Dermis blood vessel endothelial cell (primary cell): ENCODE measurements around the gene RNF182. TPM values are rescaled to one million over a fixed set of nuclear protein-coding genes. Genes with fewer than 3 reads are reported as not detected.
A peak's percentile ranks its signal among the peaks of the same experiment; 100 is the strongest.
"Not testable (repeated sequence)": the region's sequence is repeated elsewhere in the genome, so short reads cannot be mapped to it uniquely, and the experiment has no call there.

Source experiments
- DNase-seq: peaks from one replicate; pipeline ENCODE4 v3.0.0; 2010
- total RNA-seq: library from RNA; depleted of rRNA; stranded (reverse); fragments of >200 nt; gene quantifications from 2 replicates; pipeline ENCODE4 v1.2.3, GENCODE V29; 2014

The RNF182 gene
- total RNA-seq, 1 donor from 2014 or later, result 0.85 TPM

GRCh38 chr6:14002176-14002947 is 77.6 kb downstream of the RNF182 start:
- DNase-seq, result no peak

- no peak for DNase-seq
Observed at GRCh38 chr6:14004258-14004657, 79.5 kb downstream of the RNF182 start.

DNA sequence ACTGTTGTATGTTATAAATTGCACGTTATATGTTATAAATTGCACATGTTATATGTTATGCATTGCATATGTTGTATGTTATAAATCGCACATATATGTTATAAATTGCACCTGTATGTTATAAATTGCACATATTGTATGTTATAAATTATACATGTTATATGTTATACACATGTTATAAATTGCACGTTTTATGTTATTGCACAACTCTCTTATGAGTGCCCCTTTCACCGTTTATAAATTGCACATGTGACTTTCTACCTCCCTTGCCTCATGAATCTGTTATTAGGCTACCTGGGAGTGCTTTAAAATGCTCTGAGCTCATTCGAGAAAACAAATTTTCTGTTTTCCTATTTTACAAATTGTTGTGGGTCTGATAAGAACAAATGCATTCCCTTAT is 84.1 kb downstream of the RNF182 start:
- DNase-seq, result no peak

- no peak for DNase-seq
Observed at GRCh38 chr6:14009431-14009830, 84.7 kb downstream of the RNF182 start.

DNA sequence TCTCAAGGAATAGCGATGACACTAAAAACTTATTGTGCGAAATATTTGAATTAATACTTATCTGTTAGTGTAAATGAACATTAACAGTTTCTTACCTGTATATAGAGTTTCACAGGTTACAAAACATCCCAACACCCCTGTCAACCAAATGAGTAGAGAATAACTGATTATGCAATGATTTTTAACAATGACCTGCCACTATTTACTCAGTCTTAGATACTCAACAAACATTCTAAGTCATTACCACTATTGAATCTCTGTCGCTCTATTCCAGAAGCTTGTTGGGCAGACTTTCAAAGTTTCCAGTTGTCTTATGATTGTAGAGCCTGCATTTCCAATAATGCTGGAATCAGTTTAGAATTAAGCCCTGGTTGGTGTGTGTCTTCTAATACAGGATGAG is 85.5 kb downstream of the RNF182 start:
- no peak for DNase-seq

DNA sequence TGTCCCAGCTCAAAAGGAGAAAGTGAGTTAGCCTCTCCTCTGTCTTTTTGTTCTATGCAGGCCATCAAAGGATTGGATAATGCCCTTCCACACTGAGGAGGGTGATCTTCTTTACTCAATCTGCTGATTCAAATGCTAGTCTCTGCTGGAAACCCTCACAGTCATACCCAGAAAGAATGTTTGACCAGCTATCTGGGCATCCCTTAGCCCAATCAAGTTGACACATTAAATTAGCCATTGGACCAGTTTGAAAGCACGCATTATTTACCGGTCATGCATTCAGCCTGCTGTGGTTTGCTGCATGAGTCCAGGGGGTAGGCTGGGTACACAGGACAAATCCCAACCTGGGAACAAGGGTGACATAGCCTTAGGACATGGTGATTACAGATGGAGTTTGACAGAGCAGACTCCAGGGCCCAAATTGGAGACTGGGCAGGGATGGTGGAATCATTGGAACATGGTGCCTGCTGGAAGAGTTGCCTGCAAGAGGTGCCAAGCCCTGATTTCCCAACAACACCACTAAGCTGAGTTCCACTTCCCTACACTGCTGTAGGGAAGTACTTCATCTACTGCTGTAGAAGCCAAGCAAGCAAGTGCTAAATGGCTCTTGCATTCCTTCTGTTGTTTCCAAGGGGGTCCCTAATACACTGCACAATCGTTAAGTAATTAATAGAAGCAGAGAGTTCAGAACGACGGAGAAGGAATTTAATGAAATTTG is 87.7 kb downstream of the RNF182 start:
- no peak for DNase-seq

- no peak for DNase-seq
Observed at GRCh38 chr6:14015964-14016363, 91.2 kb downstream of the RNF182 start.

GRCh38 chr6:14016432-14016831 is 91.7 kb downstream of the RNF182 start:
- no peak for DNase-seq

DNA sequence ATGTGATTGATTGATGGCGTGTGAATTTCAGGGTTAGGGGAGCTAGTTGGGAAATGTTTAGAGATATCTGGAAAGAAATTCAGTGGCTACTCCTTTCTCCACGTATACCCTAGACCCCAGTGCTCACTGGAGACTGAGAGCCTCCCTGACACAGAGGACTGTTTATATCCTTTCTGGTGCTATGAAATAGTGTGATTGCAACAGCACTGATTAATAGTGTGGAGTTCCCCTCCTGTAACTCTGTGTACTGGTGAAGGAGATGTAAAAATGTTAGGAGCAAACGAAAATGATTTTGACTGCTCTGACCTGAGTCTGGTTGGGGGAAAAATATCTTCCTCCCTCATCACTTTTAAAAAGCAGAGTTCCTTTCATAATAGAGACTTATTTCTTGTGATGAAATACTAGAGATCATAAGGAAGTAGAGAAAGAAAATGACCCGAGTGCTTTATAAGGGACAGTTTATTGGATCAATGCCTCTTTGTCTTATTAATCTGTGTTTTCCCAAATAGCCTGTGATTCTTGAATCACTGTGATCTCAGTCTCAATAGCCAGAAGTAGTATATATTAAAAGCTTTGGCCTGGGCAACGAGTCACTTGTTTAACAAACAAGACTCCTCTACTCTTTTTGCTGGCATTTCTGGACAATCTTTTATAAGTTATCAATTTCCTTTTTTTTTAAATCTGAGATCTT is 92.3 kb downstream of the RNF182 start:
- DNase-seq, result no peak

DNA sequence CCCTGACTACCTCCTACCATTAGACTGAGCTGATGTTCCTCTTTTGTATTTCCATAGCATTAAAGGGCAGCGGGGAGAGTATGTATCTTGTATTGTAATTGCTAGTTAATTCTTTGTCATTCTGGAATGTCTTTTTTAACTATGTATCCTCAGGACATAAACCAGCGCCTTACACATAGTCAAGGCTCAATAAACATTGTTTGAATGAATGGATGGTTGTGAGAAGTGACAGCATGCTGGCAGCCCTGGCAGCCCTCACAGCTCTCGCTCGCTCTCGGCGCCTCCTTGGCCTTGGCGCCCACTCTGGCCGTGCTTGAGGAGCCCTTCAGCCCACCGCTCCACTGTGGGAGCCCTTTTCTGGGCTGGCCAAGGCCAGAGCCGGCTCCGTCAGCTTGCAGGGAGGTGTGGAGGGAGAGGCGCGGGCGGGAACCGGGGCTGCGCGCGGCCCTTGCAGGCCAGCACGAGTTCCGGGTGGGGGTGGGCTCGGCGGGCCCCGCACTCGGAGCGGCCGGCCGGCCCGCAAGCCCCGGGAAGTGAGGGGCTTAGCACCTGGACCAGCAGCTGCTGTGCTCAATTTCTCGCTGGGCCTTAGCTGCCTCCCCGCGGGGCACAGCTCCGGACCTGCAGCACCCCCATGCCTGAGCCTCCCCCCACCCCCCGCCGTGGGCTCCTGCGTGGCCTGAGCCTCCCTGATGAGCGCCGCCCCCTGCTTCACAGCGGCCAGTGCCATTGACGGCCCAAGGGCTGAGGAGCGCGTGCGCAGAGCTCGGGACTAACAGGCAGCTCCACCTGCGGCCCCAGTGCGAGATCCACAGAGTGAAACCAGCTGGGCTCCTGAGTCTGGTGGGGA is 93.1 kb downstream of the RNF182 start:
- no peak for DNase-seq

- DNase-seq, result not testable (repeated sequence)
Observed at GRCh38 chr6:14018559-14018958, 93.8 kb downstream of the RNF182 start.

DNA sequence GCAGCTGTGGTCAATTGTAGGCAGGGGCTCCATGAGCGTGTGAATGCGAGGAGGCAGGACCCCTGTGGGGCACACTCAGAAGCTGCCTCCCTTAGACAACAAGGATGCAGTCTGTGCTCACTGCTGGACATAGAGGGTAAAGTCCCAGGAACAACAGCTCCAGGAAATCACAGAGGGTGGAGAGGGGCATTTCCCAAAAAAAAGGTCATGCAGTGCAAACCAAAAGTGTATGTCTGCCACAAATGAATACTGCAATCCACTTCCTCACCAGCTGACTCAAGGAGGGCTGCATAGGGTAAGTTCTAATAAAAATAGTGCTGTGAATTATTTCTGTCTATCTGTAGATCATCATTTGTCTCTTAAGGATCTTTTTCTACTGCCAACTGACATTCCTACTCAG is 95.8 kb downstream of the RNF182 start:
- DNase-seq, result no peak

GRCh38 chr6:14021449-14021848 is 96.7 kb downstream of the RNF182 start:
- no peak for DNase-seq

DNA sequence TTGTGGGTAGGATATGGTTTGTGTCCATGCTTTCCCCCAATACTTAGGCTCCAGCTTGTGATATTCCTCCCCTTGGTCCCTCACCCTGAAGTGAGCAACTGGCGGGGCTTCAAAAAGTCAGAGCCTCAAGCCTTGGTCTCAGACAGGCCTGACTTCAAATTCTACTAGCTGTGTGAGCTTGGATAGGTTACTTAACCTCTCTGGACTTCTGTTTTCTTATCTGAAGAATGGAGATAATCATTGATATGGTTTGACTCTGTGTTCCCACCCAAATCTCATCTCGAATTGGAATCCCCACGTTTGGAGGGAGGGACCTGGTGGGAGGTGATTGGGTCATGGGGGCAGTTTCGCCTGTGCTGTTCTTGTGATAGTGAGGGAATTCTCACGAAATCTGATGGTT is 97.9 kb downstream of the RNF182 start:
- no peak for DNase-seq

DNA sequence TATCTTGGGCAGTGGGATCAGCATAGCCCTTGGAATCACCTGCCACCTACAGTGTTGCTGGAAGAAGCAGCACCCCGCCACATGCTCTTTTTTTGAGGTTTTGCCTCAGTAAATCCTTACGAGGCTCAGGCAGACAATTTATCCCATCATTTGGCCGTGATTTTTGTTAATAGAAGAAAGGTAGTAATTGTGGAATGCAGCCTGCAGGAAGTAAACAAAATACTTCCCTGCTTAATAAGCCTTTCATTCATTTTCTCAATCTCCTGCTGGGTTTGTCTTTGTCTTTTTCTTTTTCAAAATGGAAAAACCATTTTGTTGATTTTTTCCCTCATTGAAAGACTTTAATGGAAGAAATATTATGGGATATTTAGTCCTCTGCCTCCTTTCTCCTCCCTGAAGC is 99.1 kb downstream of the RNF182 start:
- DNase-seq, result no peak

DNA sequence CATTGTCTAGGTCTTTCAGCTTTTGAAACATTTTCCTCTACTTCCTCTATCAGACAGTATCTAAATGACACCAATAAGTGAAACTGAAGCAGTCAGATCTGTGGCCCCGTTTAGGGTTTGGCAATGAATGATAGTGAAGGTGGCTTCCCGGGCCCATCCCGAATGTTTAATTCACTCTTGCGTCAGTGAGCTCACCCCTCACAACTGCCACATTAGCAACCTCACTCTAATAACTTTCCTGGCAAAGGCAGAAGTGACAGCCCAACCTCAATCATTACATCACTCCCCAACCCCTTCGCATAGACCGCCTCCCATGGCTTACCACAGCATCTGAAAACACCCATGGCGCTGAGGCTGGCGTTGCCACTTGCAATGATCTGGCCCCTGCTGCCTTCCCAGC is 100.4 kb downstream of the RNF182 start:
- no peak for DNase-seq

DNA sequence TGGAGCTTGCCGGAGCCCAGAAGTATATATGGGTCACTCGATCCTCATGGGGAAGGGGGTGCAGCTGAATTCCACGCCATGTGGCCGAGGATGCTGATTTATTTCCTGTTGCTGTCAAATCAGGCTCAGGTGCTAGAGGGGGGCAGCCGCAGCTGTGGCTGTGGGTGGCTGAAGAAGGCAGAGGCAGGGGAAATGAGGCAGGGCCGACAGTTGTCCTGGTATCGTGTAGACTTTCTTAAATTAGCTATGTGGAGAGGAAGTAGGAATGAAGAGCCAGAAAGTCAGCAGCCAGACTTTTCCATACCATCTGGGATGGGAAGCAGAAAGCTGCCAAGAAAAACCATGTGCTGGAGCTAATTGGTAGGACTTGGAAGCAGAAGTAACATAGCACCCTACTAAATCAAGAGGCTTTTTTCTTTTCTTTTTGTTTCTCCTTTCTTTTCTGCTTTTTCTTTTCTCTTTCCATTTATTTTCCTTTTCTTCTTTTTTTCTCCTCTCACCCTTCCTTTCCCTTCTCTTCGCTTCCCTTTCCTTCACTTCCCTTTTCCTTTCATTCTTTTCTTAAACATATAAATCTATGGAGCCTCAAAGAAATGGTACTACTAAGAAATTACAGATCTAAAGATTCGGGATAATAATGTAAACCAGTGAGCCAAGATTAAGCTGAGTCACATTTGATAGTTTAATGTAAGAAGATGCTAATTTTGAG is 102.2 kb downstream of the RNF182 start:
- DNase-seq, result peak; percentile 83

GRCh38 chr6:14028631-14029030 is 103.9 kb downstream of the RNF182 start:
- DNase-seq, result no peak

- DNase-seq, result no peak
Observed at GRCh38 chr6:14029605-14030004, 104.9 kb downstream of the RNF182 start.
